Thyroid gland (tissue), 4 donors: ENCODE data around the gene MYO1E.

Experiments used
- POLR2A ChIP-seq, 2 donors: fragments of 450-650 bp; IDR thresholded peaks; one replicate each; pipeline ENCODE4 v1.6.1; 2017; ENCODE audit warnings: antibody characterized with exemption in 2 of 2, mild to moderate bottlenecking in 2 of 2, moderate library complexity in 1 of 2
- TF ChIP-seq, protein P1 (sequence below), 6 experiments: fragments of 200-600 bp in 3 of 6; fragments of 450-650 bp in 3 of 6; sonication (generic) in 3 of 6; IDR thresholded peaks; one replicate each; pipeline ENCODE4 v1.5.1; 2016 to 2019; ENCODE audit warnings: antibody characterized with exemption in 6 of 6, mild to moderate bottlenecking in 2 of 6, inconsistent platforms in 1 of 6, moderate library complexity in 1 of 6

DNA sequence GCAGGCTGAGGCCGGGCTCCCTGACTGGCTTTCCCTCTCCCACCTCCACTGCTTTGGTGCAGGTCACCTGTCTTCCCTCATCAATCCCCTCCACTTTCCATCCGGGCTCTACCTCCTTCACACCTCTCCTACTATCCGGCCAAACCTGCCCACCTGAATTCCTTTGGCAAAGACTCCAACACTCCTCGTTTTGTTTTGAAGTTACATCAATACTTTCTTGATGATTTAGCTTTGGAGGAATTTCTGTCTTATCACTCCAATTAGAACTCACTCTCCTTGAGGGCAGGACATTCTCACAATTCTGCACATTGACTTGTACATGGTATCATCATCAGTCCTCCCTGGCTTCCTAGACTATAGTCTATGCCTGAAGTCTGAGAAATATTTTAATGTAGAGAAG is 145.7 kb downstream of the MYO1E start:
- TF ChIP-seq, protein P1, sequence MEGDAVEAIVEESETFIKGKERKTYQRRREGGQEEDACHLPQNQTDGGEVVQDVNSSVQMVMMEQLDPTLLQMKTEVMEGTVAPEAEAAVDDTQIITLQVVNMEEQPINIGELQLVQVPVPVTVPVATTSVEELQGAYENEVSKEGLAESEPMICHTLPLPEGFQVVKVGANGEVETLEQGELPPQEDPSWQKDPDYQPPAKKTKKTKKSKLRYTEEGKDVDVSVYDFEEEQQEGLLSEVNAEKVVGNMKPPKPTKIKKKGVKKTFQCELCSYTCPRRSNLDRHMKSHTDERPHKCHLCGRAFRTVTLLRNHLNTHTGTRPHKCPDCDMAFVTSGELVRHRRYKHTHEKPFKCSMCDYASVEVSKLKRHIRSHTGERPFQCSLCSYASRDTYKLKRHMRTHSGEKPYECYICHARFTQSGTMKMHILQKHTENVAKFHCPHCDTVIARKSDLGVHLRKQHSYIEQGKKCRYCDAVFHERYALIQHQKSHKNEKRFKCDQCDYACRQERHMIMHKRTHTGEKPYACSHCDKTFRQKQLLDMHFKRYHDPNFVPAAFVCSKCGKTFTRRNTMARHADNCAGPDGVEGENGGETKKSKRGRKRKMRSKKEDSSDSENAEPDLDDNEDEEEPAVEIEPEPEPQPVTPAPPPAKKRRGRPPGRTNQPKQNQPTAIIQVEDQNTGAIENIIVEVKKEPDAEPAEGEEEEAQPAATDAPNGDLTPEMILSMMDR (IDR thresholded peaks at IDR 0.05), result no peak
- no peak for TF ChIP-seq POLR2A (IDR thresholded peaks at IDR 0.05)
